GM12865 (cell line): Measurements from ENCODE around the gene HELZ.
A peak's percentile ranks its signal among the peaks of the same experiment; 100 is the strongest.

ENCODE experiments used
- DNase-seq: peaks from one replicate; pipeline ENCODE4 v3.0.0; 2010; ENCODE audit warnings: low read depth
- H3K4me3 ChIP-seq: 2 replicates; pipeline ENCODE4 v1.5.1; 2011; ENCODE audit warnings: mild to moderate bottlenecking, low read depth, low read length, control low read depth
- TF ChIP-seq, protein P1 (sequence below): IDR thresholded peaks from 2 replicates; pipeline ENCODE4 v1.5.1; 2011; ENCODE audit warnings: low read length, control low read depth, low read depth, inconsistent platforms; ENCODE audit not compliant: insufficient read depth; ENCODE audit errors: missing control alignments

Gene HELZ

DNA sequence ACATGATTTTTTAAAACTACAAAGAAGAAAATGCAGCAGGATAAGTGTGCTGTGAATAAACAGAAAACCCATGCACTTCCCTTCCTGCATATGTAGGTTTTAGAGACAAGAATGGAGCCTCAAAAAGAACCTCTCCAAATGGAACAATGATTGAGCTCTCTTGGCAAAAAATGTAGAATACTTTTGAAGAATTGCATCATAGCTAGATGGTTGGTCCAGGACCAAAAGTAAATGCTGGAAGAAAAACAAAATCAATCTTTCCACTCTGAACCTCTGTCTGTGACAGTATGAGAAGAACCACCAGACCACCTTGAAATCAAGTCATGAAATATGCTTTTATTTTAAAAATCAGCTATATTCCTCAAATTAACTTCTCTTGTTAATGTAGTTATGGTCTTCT is 17.5 kb downstream of the HELZ start:
- TF ChIP-seq, protein P1, sequence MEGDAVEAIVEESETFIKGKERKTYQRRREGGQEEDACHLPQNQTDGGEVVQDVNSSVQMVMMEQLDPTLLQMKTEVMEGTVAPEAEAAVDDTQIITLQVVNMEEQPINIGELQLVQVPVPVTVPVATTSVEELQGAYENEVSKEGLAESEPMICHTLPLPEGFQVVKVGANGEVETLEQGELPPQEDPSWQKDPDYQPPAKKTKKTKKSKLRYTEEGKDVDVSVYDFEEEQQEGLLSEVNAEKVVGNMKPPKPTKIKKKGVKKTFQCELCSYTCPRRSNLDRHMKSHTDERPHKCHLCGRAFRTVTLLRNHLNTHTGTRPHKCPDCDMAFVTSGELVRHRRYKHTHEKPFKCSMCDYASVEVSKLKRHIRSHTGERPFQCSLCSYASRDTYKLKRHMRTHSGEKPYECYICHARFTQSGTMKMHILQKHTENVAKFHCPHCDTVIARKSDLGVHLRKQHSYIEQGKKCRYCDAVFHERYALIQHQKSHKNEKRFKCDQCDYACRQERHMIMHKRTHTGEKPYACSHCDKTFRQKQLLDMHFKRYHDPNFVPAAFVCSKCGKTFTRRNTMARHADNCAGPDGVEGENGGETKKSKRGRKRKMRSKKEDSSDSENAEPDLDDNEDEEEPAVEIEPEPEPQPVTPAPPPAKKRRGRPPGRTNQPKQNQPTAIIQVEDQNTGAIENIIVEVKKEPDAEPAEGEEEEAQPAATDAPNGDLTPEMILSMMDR, result no peak
- no peak overlapping the region for H3K4me3 ChIP-seq
- no peak for DNase-seq

DNA sequence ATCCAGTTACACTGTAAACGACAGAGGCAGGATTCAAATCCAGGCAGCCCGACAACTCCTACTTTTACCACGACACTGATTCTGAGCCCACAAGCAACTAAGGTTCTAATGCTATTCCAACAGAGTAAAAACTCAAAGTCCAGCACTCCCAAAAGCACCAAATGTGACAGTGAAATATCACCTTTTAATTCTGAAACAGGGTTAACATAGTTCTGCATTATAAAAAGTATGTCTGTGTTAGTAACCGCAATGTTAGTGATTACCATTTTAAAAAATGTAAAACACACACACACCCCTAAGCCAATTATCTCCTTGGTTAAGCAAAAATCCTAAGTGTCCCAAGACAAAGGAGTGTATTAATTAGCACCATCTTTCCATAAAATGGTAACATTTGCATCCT is 19.7 kb downstream of the HELZ start:
- TF ChIP-seq, protein P1, result no peak
- no peak overlapping the region for H3K4me3 ChIP-seq
- DNase-seq, result no peak

DNA sequence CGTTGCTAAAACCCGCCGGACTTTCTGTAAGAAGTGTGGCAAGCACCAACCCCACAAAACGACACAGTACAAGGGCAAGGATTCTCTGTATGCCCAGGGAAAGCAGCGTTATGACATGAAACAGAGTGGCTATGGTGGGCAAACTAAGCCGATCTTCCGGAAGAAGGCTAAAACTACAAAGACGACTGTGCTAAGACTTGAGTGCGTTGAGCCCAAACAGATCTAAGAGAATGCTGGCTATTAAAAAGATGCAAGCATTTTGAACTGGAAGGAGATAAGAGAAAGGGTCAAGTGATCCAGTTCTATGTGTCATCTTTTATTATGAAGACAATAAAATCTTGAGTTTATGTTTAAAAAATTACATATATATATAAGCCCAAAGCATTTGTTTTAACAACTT is 20.3 kb downstream of the HELZ start:
- no peak overlapping the region for H3K4me3 ChIP-seq
- no peak for DNase-seq
- TF ChIP-seq, protein P1, result no peak

DNA sequence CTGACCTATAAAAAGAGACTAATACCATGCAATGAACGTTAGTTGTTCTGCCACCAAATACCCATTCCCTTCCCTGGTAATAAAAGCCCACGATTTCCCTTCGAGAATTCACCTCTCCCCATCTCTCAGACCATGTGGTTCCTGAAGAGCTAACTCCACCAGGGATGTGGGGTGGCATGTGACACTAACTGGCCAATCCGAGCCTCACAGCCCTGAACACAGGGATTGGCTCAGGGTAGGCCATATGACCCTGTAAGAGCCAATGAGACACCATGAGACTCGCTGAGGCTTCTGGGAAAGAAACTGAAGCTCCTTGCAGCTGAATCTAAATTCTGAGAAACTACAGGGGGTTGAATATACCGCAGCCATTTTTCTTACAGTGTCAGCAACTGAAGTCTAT is 21.1 kb downstream of the HELZ start:
- TF ChIP-seq, protein P1, result no peak
- H3K4me3 ChIP-seq, result no peak overlapping the region
- DNase-seq, result no peak

DNA sequence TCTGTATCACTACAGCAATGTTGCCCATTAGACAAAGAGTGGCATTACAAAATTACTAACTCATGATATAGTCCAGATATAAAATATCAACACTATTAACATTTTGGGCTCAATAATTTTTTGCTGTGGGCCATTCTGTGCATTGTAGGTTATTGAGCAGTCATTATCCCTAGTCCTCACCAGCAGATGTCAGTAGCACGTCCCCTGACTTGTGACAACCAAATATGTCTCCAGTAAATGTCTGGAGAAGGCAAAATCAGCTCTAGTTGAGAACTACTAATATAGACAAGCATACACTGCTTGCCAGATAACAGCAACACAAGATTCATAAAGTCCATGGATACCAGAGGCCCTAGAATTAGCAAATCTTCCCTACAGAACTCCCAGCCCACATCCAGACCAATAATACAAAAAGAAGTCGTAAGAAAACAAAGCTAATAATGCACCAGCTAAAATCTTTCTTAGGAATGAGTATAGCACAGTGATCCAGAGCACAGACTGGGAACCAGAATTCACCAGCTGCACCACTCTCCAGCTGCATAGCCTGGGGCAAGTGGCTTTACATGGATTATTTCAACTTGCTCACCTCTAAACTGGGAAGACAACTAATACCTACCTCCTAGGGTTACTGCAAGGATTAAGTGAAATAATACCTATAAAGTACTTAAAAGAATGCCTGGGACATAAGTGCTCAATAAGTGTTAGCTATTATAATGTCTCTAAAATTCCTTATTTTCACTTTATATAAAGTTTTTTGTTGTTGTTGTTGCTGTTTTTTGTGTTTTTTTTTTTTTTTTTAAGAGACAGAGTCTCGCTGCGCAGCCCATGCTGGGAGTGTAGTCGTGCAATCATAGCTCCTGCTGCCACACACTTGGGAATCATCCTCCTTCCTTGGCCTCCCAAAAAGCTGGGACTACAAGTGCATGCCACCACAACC is 23.7 kb downstream of the HELZ start:
- DNase-seq, result peak; percentile 63
- TF ChIP-seq, protein P1, result peak; percentile 54
- no peak overlapping the region for H3K4me3 ChIP-seq

DNA sequence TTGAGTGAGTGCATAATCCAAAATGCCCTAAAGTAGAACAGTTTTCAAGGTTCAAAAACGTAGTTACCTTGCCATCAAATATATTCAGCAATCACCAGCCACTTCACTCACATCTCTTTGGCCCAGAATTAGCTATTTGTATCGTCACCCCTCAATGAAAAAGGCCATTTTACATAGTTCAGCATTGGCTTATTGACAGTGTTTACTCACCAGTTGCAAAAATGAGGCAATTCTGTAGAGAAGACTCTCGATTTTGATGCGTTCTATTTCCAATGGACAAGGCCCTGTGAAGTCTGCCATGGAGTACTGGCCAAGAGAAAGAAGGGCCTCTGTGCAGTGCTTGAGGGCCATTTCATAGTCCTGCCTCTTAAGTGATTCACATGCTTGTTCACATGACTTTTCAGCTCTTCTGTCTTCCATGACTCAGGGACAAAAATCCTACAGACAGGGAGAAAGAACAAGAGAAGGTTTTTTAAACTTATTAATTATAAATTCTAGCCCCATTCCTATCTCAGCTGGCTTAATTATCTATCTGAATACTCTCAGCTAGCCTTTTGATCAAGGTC is 26.5 kb downstream of the HELZ start:
- no peak for DNase-seq
- H3K4me3 ChIP-seq, result no peak overlapping the region
- TF ChIP-seq, protein P1, result no peak
